SK-N-SH (cell line): ENCODE measurements around the gene PLCB1. TPM values are rescaled to one million over a fixed set of nuclear protein-coding genes. Genes with fewer than 3 reads are reported as not detected.

Experiments
- CTCF ChIA-PET: fragments of 300-600, 350-600 bp; formaldehyde crosslinking; extraction: SDS; loops from one replicate; lab custom pipeline; 2021; lab: Yijun Ruan, JAX
- POLR2A ChIA-PET: fragments of 350-600 bp; sonication (Branson Sonifier 250); formaldehyde crosslinking; extraction: SDS; loops from one replicate; lab custom pipeline; 2020; ENCODE audit warnings: antibody characterized with exemption, inconsistent platforms; lab: Yijun Ruan, JAX
- DNase-seq: peaks from one replicate; pipeline ENCODE4 v3.0.0; 2012
- H2AFZ ChIP-seq: fragments of 200-600 bp; sonication (generic); 2 replicates; pipeline ENCODE4 v1.8.1; 2016; ENCODE audit warnings: antibody characterized with exemption, mild to moderate bottlenecking, low read depth
- H3F3A ChIP-seq: fragments of 200-600 bp; sonication (generic); replicated peaks from 2 replicates; pipeline ENCODE3; 2016; ENCODE audit warnings: antibody characterized with exemption, mild to moderate bottlenecking; ENCODE audit not compliant: insufficient read depth
- H3K27ac ChIP-seq, 2 experiments: fragments of 200-500 bp in 1 of 2; fragments of 200-600 bp in 1 of 2; sonication (Bioruptor generic) in 1 of 2; sonication (generic), shearing (Covaris generic) in 1 of 2; 2 replicates each; pipeline versions ENCODE4 v1.5.1 to v1.6.1; 2014 to 2016; ENCODE audit warnings: low read depth in 2 of 2, inconsistent platforms in 1 of 2, low read length in 1 of 2, mild to moderate bottlenecking in 1 of 2, mixed read lengths in 1 of 2
- H3K27me3 ChIP-seq: fragments of 200-600 bp; sonication (generic), shearing (Covaris generic); 2 replicates; pipeline ENCODE4 v1.6.1; 2016; ENCODE audit warnings: mixed run types; ENCODE audit not compliant: insufficient read depth
- H3K36me3 ChIP-seq, 2 experiments: fragments of 200-500 bp in 1 of 2; fragments of 200-600 bp in 1 of 2; sonication (Bioruptor generic) in 1 of 2; sonication (generic) in 1 of 2; replicated peaks in 1 of 2; 2 replicates each; pipeline versions ENCODE3 to v1.5.1; 2014 to 2016; ENCODE audit warnings: low read length in 1 of 2, mild to moderate bottlenecking in 1 of 2; ENCODE audit not compliant: insufficient read depth in 2 of 2, control insufficient read depth in 1 of 2
- H3K4me1 ChIP-seq, 2 experiments: fragments of 200-500 bp in 1 of 2; fragments of 200-600 bp in 1 of 2; sonication (Bioruptor generic) in 1 of 2; sonication (generic), shearing (Covaris generic) in 1 of 2; 2 replicates each; pipeline versions ENCODE4 v1.5.1 to v1.6.1; 2014 to 2016; ENCODE audit warnings: low read depth in 1 of 2, low read length in 1 of 2, mixed run types in 1 of 2; ENCODE audit not compliant: insufficient read depth in 2 of 2, control insufficient read depth in 1 of 2
- H3K4me2 ChIP-seq: fragments of 200-600 bp; sonication (generic), shearing (Covaris generic); 2 replicates; pipeline ENCODE4 v1.6.1; 2017; ENCODE audit warnings: mixed run types
- H3K4me3 ChIP-seq, 2 experiments: fragments of 200-500 bp in 1 of 2; fragments of 200-600 bp in 1 of 2; sonication (Bioruptor generic) in 1 of 2; sonication (generic), shearing (Covaris generic) in 1 of 2; 2 replicates each; pipeline versions ENCODE4 v1.5.1 to v1.8.1; 2014 to 2016; ENCODE audit warnings: low read depth in 2 of 2, inconsistent platforms in 1 of 2, low read length in 1 of 2, mild to moderate bottlenecking in 1 of 2, mixed read lengths in 1 of 2, moderate library complexity in 1 of 2
- H3K79me2 ChIP-seq: fragments of 200-600 bp; sonication (generic); 2 replicates; pipeline ENCODE4 v1.8.1; 2017; ENCODE audit warnings: mild to moderate bottlenecking; ENCODE audit not compliant: insufficient read depth
- H3K9ac ChIP-seq: fragments of 200-600 bp; sonication (generic); 2 replicates; pipeline ENCODE4 v1.6.1; 2017; ENCODE audit warnings: mixed run types
- H3K9me2 ChIP-seq: fragments of 200-600 bp; sonication (generic); 2 replicates; pipeline ENCODE4 v1.6.1; 2017; ENCODE audit warnings: mixed run types
- H3K9me3 ChIP-seq: fragments of 200-600 bp; sonication (generic); 2 replicates; pipeline ENCODE4 v1.6.1; 2017; ENCODE audit warnings: mixed run types, mild to moderate bottlenecking, moderate library complexity
- H4K20me1 ChIP-seq: fragments of 200-600 bp; sonication (generic); 2 replicates; pipeline ENCODE4 v1.6.1; 2017; ENCODE audit warnings: mild to moderate bottlenecking, mixed run types; ENCODE audit not compliant: insufficient read depth
- CHD2 ChIP-seq: fragments of 150-350 bp; IDR thresholded peaks from 2 replicates; pipeline ENCODE4 v1.6.1; 2018; ENCODE audit warnings: low read length; ENCODE audit not compliant: partially characterized antibody
- ELF1 ChIP-seq: IDR thresholded peaks from 2 replicates; pipeline ENCODE4 v1.4.0; 2012
- EP300 ChIP-seq, 2 experiments: IDR thresholded peaks; 2 replicates each; pipeline versions ENCODE4 v1.4.0 to v1.6.1; 2012; ENCODE audit warnings: borderline replicate concordance in 1 of 2, low read depth in 1 of 2, low read length in 1 of 2
- EZH2phosphoT487 ChIP-seq: fragments of 200-600 bp; sonication (generic); IDR thresholded peaks from 2 replicates; pipeline ENCODE4 v1.6.1; 2017; ENCODE audit warnings: low read depth, mixed run types, mild to moderate bottlenecking, antibody characterized with exemption, moderate library complexity, borderline replicate concordance
- MEF2A ChIP-seq: IDR thresholded peaks from 2 replicates; pipeline ENCODE4 v1.4.0; 2012; ENCODE audit warnings: low read depth, borderline replicate concordance
- NRF1 ChIP-seq: IDR thresholded peaks from 2 replicates; pipeline ENCODE4 v1.6.1; 2012; ENCODE audit warnings: low read depth, mild to moderate bottlenecking, low read length
- RAD21 ChIP-seq: IDR thresholded peaks from 2 replicates; pipeline ENCODE4 v1.6.1; 2012; ENCODE audit warnings: mild to moderate bottlenecking, low read length
- RCOR1 ChIP-seq: fragments of 150-350 bp; IDR thresholded peaks from 2 replicates; pipeline ENCODE4 v1.6.1; 2017; ENCODE audit warnings: antibody characterized with exemption, low read length
- TCF12 ChIP-seq: IDR thresholded peaks from 2 replicates; pipeline ENCODE4 v1.4.0; 2012
- TEAD4 ChIP-seq: IDR thresholded peaks from 2 replicates; pipeline ENCODE4 v1.4.0; 2012; ENCODE audit warnings: mild to moderate bottlenecking, borderline replicate concordance; ENCODE audit not compliant: insufficient read depth
- YY1 ChIP-seq: IDR thresholded peaks from 2 replicates; pipeline ENCODE4 v1.4.0; 2012; ENCODE audit warnings: low read depth, mild to moderate bottlenecking
- WGBS: methylation state at CpG from one replicate; pipeline ENCODE4 v1.1.6; 2017; ENCODE audit warnings: low lambda C conversion rate; 5-methylcytosine and 5-hydroxymethylcytosine counted together
- polyA plus RNA-seq, 3 experiments: library from polyadenylated mRNA; depleted of rRNA; stranded (reverse); fragments of >200 nt; gene quantifications; 2 replicates each; pipeline ENCODE4 v1.2.3, GENCODE V29; 2012
- TF ChIP-seq, protein P1 (sequence below): IDR thresholded peaks from 2 replicates; pipeline ENCODE4 v1.4.0; 2012; ENCODE audit warnings: low read depth
- TF ChIP-seq, protein P2 (sequence below): fragments of 150-350 bp; IDR thresholded peaks from 2 replicates; pipeline ENCODE4 v1.6.1; 2016; ENCODE audit warnings: mild to moderate bottlenecking, low read depth, low read length
- TF ChIP-seq, protein P3 (sequence below): IDR thresholded peaks from 2 replicates; pipeline ENCODE4 v1.6.1; 2012; ENCODE audit warnings: mild to moderate bottlenecking, low read depth, low read length, moderate library complexity
- TF ChIP-seq, protein P4 (sequence below): fragments of 150-350 bp; IDR thresholded peaks from 2 replicates; pipeline ENCODE4 v1.6.1; 2017; ENCODE audit warnings: antibody characterized with exemption, low read length, low read depth, borderline replicate concordance

The PLCB1 gene
- polyA plus RNA-seq, 1 of the 3 experiments (the other 2 are of a cell fraction), result 10.5 TPM

DNA sequence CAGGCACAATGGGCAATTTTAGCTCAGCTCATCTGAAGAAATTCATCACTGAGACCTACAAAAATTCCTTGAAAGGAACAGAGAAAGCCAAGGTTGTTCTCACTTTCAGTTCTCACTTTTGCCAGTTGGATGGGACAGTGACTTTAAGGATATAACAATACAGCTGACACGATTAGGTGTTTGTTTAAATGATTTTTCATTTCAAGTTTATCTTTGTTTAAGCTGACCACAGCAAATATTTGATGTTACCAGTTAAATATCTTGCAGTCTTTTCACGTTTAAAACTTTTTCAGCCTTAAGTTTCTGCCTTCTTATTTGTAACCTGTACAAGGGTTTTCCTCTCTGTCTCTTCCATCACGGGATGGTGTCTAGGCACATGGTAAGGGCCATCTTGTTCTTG, 93.6 kb downstream of the PLCB1 start:
- H3K4me2 ChIP-seq, result no peak overlapping the region
- CTCF ChIA-PET, result no interaction called here
- H3K36me3 ChIP-seq, result peaks cover 0 to 7% of the 10 kb centered on the region in 2 experiments
- TF ChIP-seq EZH2phosphoT487 (no peak), RAD21 (no peak), TCF12 (no peak), EP300 (IDR thresholded peaks at IDR 0.05; ENCODE audit: borderline replicate concordance in 1 of 2, low read depth in 1 of 2, low read length in 1 of 2) (no peak), NRF1 (no peak), RCOR1 (no peak), YY1 (no peak), CHD2 (no peak), MEF2A (no peak), TEAD4 (no peak)
- TF ChIP-seq, protein P1, sequence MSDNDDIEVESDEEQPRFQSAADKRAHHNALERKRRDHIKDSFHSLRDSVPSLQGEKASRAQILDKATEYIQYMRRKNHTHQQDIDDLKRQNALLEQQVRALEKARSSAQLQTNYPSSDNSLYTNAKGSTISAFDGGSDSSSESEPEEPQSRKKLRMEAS, result no peak
- TF ChIP-seq, protein P2, sequence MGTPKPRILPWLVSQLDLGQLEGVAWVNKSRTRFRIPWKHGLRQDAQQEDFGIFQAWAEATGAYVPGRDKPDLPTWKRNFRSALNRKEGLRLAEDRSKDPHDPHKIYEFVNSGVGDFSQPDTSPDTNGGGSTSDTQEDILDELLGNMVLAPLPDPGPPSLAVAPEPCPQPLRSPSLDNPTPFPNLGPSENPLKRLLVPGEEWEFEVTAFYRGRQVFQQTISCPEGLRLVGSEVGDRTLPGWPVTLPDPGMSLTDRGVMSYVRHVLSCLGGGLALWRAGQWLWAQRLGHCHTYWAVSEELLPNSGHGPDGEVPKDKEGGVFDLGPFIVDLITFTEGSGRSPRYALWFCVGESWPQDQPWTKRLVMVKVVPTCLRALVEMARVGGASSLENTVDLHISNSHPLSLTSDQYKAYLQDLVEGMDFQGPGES, result no peak
- TF ChIP-seq, protein P3, sequence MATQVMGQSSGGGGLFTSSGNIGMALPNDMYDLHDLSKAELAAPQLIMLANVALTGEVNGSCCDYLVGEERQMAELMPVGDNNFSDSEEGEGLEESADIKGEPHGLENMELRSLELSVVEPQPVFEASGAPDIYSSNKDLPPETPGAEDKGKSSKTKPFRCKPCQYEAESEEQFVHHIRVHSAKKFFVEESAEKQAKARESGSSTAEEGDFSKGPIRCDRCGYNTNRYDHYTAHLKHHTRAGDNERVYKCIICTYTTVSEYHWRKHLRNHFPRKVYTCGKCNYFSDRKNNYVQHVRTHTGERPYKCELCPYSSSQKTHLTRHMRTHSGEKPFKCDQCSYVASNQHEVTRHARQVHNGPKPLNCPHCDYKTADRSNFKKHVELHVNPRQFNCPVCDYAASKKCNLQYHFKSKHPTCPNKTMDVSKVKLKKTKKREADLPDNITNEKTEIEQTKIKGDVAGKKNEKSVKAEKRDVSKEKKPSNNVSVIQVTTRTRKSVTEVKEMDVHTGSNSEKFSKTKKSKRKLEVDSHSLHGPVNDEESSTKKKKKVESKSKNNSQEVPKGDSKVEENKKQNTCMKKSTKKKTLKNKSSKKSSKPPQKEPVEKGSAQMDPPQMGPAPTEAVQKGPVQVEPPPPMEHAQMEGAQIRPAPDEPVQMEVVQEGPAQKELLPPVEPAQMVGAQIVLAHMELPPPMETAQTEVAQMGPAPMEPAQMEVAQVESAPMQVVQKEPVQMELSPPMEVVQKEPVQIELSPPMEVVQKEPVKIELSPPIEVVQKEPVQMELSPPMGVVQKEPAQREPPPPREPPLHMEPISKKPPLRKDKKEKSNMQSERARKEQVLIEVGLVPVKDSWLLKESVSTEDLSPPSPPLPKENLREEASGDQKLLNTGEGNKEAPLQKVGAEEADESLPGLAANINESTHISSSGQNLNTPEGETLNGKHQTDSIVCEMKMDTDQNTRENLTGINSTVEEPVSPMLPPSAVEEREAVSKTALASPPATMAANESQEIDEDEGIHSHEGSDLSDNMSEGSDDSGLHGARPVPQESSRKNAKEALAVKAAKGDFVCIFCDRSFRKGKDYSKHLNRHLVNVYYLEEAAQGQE, result no peak
- no peak for DNase-seq
- H3F3A ChIP-seq, result peaks cover 23% of the 10 kb centered on the region
- H2AFZ ChIP-seq, result no peak overlapping the region
- no peaks in the 10 kb centered on the region for H4K20me1 ChIP-seq
- POLR2A ChIA-PET, result no interaction called here
- H3K9me2 ChIP-seq, result no peaks in the 10 kb centered on the region
- H3K79me2 ChIP-seq, result peaks cover 18% of the 10 kb centered on the region
- no peak overlapping the region for H3K9ac ChIP-seq
- no peak overlapping the region for H3K27ac ChIP-seq
- no peaks in the 10 kb centered on the region for H3K9me3 ChIP-seq
- WGBS, result 77% methylated on average over 3 of the region's 3 CpGs
- H3K4me3 ChIP-seq, result no peak overlapping the region
- H3K27me3 ChIP-seq, result no peaks in the 10 kb centered on the region
- peaks cover 0 to 8% of the 10 kb centered on the region in 2 experiments; a peak in 3 of 4 replicates for H3K4me1 ChIP-seq

DNA sequence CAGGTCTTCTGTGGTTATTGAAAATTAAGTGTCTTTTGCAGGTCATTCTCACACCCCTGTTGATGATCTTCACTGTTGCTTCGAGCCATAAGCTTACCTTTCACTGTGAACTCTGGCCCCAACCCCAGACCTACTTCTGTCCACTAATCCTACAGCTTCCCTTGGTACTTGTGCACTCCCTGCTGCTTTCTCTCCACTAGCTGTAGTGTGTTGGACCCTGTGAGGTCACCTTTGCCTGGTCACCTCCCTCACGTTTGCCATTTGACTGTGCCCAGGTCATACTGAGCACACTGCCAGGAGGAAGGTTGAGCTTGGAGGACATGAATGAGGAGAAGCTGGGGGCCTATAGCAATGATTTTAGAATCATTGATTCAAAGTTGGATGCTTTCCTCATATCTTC, 94.0 kb downstream of the PLCB1 start:
- Histone ChIP-seq H3K4me2 (no peak overlapping the region), H3K4me1 (peaks cover 0 to 8% of the 10 kb centered on the region in 2 experiments; a peak in 3 of 4 replicates), H4K20me1 (no peaks in the 10 kb centered on the region), H3F3A (peaks cover 23% of the 10 kb centered on the region), H3K9me2 (no peaks in the 10 kb centered on the region), H3K27me3 (no peaks in the 10 kb centered on the region), H2AFZ (no peak overlapping the region), H3K79me2 (peaks cover 16% of the 10 kb centered on the region; the same call in 1 of the 2 replicates), H3K9me3 (no peaks in the 10 kb centered on the region), H3K4me3 (no peak overlapping the region), H3K27ac (no peak overlapping the region), H3K9ac (no peak overlapping the region), H3K36me3 (peaks cover 0 to 7% of the 10 kb centered on the region in 2 experiments)
- POLR2A ChIA-PET, result no interaction called here
- TF ChIP-seq EZH2phosphoT487, result no peak
- TF ChIP-seq, protein P4, sequence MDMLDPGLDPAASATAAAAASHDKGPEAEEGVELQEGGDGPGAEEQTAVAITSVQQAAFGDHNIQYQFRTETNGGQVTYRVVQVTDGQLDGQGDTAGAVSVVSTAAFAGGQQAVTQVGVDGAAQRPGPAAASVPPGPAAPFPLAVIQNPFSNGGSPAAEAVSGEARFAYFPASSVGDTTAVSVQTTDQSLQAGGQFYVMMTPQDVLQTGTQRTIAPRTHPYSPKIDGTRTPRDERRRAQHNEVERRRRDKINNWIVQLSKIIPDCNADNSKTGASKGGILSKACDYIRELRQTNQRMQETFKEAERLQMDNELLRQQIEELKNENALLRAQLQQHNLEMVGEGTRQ, result no peak
- no peak for TF ChIP-seq ELF1
- WGBS, result 100% methylated on average over 2 of the region's 2 CpGs
- no peak for DNase-seq
- CTCF ChIA-PET, result no interaction called here
